GM23338 (cell line): ENCODE measurements around the gene MMAB. TPM values are rescaled to one million over a fixed set of nuclear protein-coding genes. Genes with fewer than 3 reads are reported as not detected.

ENCODE experiments used
- ATAC-seq: fragments of 200-7000 bp; cut with Tn5 transposase; 3 replicates; pipeline ENCODE4 v1.9.1; 2020
- DNase-seq: peaks from one replicate; pipeline ENCODE4 v3.0.0-alpha.2; 2015; ENCODE audit warnings: low spot score
- H2AFZ ChIP-seq: fragments of 200-600 bp; sonication (generic); 2 replicates; pipeline ENCODE4 v1.8.0; 2016; ENCODE audit warnings: antibody characterized with exemption, mild to moderate bottlenecking, moderate library complexity
- H3F3A ChIP-seq: fragments of 200-600 bp; sonication (generic); replicated peaks from 2 replicates; pipeline ENCODE4 v1.8.0; 2017; ENCODE audit warnings: antibody characterized with exemption, mixed run types, low read depth
- H3K27ac ChIP-seq: fragments of 200-600 bp; sonication (generic); 2 replicates; pipeline ENCODE4 v1.6.1; 2016; ENCODE audit warnings: low read depth
- H3K27me3 ChIP-seq: fragments of 200-600 bp; sonication (generic); 2 replicates; pipeline ENCODE4 v1.8.0; 2016; ENCODE audit warnings: mild to moderate bottlenecking, mixed run types, moderate library complexity; ENCODE audit not compliant: insufficient read depth
- H3K36me3 ChIP-seq: fragments of 200-600 bp; sonication (generic); 2 replicates; pipeline ENCODE4 v1.8.0; 2016; ENCODE audit warnings: mild to moderate bottlenecking; ENCODE audit not compliant: insufficient read depth
- H3K4me1 ChIP-seq: fragments of 200-600 bp; sonication (generic); 2 replicates; pipeline ENCODE4 v1.8.0; 2016; ENCODE audit warnings: mild to moderate bottlenecking, moderate library complexity; ENCODE audit not compliant: insufficient read depth
- H3K4me2 ChIP-seq: fragments of 200-600 bp; sonication (generic); 2 replicates; pipeline ENCODE4 v1.7.1; 2017; ENCODE audit warnings: mixed run types
- H3K4me3 ChIP-seq: fragments of 200-600 bp; sonication (generic); 2 replicates; pipeline ENCODE4 v1.6.1; 2016; ENCODE audit warnings: mixed run types
- H3K79me2 ChIP-seq: fragments of 200-600 bp; sonication (generic); replicated peaks from 2 replicates; pipeline ENCODE4 v1.8.0; 2017; ENCODE audit warnings: mild to moderate bottlenecking; ENCODE audit not compliant: insufficient read depth
- H3K9me2 ChIP-seq: fragments of 200-600 bp; sonication (generic); 2 replicates; pipeline ENCODE4 v1.8.0; 2017; ENCODE audit not compliant: insufficient read depth
- H4K20me1 ChIP-seq: fragments of 200-600 bp; sonication (generic); replicated peaks from 2 replicates; pipeline ENCODE4 v1.8.0; 2017; ENCODE audit warnings: mild to moderate bottlenecking; ENCODE audit not compliant: insufficient read depth
- H3K27ac Mint-ChIP-seq: 2 replicates; pipeline ENCODE4 v1.8.0; 2020; ENCODE audit warnings: inconsistent platforms, mild to moderate bottlenecking, moderate library complexity, mixed read lengths
- H3K27me3 Mint-ChIP-seq: 3 replicates; pipeline ENCODE4 v1.8.0; 2022; ENCODE audit warnings: low read depth, mild to moderate bottlenecking, moderate library complexity, mixed read lengths, inconsistent platforms; ENCODE audit not compliant: insufficient read depth, poor library complexity
- H3K36me3 Mint-ChIP-seq: 3 replicates; pipeline ENCODE4 v1.8.0; 2021; ENCODE audit warnings: low read depth, mild to moderate bottlenecking, inconsistent platforms, moderate library complexity, mixed read lengths
- H3K4me1 Mint-ChIP-seq: 3 replicates; pipeline ENCODE4 v1.8.0; 2020; ENCODE audit warnings: mild to moderate bottlenecking, inconsistent platforms, mixed read lengths
- H3K4me3 Mint-ChIP-seq: 3 replicates; pipeline ENCODE4 v1.8.0; 2021; ENCODE audit warnings: moderate library complexity, mild to moderate bottlenecking, inconsistent platforms, mixed read lengths
- H3K9me3 Mint-ChIP-seq: 3 replicates; pipeline ENCODE4 v1.8.0; 2020; ENCODE audit warnings: moderate library complexity, mild to moderate bottlenecking, inconsistent platforms, mixed read lengths
- CREB1 ChIP-seq: fragments of 250-450 bp; sonication (Bioruptor Pico); IDR thresholded peaks from 2 replicates; pipeline ENCODE4 v1.5.0; 2020; ENCODE audit warnings: low read depth, mild to moderate bottlenecking, moderate library complexity
- EZH2 ChIP-seq: fragments of 200-600 bp; sonication (generic); IDR thresholded peaks from one replicate; pipeline ENCODE4 v1.8.0; 2017; ENCODE audit warnings: antibody characterized with exemption, mild to moderate bottlenecking, low read depth; ENCODE audit not compliant: unreplicated experiment
- EZH2phosphoT487 ChIP-seq: fragments of 200-600 bp; sonication (generic); IDR thresholded peaks from one replicate; pipeline ENCODE4 v1.8.1; 2018; ENCODE audit warnings: antibody characterized with exemption; ENCODE audit not compliant: unreplicated experiment
- JUNB ChIP-seq: IDR thresholded peaks from one replicate; pipeline ENCODE4 v1.6.1; 2016; ENCODE audit warnings: antibody characterized with exemption; ENCODE audit not compliant: unreplicated experiment
- NANOG ChIP-seq: IDR thresholded peaks from 2 replicates; pipeline ENCODE4 v1.6.1; 2016; ENCODE audit warnings: antibody characterized with exemption, borderline replicate concordance
- POLR2AphosphoS5 ChIP-seq: IDR thresholded peaks from 2 replicates; pipeline ENCODE4 v1.6.1; 2016; ENCODE audit warnings: antibody characterized with exemption, low read depth
- STAT1 ChIP-seq: IDR thresholded peaks from one replicate; pipeline ENCODE4 v1.6.1; 2016; ENCODE audit warnings: antibody characterized with exemption; ENCODE audit not compliant: unreplicated experiment
- ZNF114 ChIP-seq: fragments of 250-450 bp; sonication (Bioruptor Pico); IDR thresholded peaks from 2 replicates; pipeline ENCODE4 v1.5.0; 2020; ENCODE audit warnings: mild to moderate bottlenecking, moderate library complexity
- ZNF331 ChIP-seq: fragments of 250-450 bp; sonication (Bioruptor Pico); IDR thresholded peaks from 2 replicates; pipeline ENCODE4 v1.5.0; 2020; ENCODE audit warnings: low read depth, mild to moderate bottlenecking, moderate library complexity
- polyA plus RNA-seq: library from polyadenylated mRNA; unstranded; fragments of >200 nt; fragmentation: Nextera tagmentation; extraction: Ambion mirVana; gene quantifications from 2 replicates; pipeline ENCODE4 v1.2.1, GENCODE V29; 2016
- total RNA-seq: library from RNA; depleted of rRNA; stranded (reverse); fragments of >200 nt; shearing (Covaris generic); gene quantifications from 2 replicates; pipeline ENCODE4 v1.2.3, GENCODE V29; 2014
- TF ChIP-seq, protein P1 (sequence below): IDR thresholded peaks from one replicate; pipeline ENCODE4 v1.6.1; 2018; ENCODE audit warnings: antibody characterized with exemption; ENCODE audit not compliant: unreplicated experiment
- TF ChIP-seq, protein P2 (sequence below), 2 experiments: fragments of 200-600 bp in 1 of 2; sonication (generic) in 1 of 2; conservative IDR thresholded peaks; 2 replicates each; pipeline versions ENCODE4 v1.5.1 to v1.6.1; 2016 to 2017; ENCODE audit warnings: antibody characterized with exemption in 2 of 2, low read depth in 2 of 2, mild to moderate bottlenecking in 2 of 2, moderate library complexity in 1 of 2
- TF ChIP-seq, protein P3 (sequence below): IDR thresholded peaks from 2 replicates; pipeline ENCODE4 v1.6.1; 2016; ENCODE audit warnings: antibody characterized with exemption
- TF ChIP-seq, protein P4 (sequence below): fragments of 250-450 bp; sonication (Bioruptor Pico); IDR thresholded peaks from 2 replicates; pipeline ENCODE4 v1.5.0; 2020; ENCODE audit warnings: mild to moderate bottlenecking, moderate library complexity

MMAB gene
- total and polyA plus RNA-seq, 2 experiments from 2014 or later, result 24.7 to 38.5 TPM

DNA sequence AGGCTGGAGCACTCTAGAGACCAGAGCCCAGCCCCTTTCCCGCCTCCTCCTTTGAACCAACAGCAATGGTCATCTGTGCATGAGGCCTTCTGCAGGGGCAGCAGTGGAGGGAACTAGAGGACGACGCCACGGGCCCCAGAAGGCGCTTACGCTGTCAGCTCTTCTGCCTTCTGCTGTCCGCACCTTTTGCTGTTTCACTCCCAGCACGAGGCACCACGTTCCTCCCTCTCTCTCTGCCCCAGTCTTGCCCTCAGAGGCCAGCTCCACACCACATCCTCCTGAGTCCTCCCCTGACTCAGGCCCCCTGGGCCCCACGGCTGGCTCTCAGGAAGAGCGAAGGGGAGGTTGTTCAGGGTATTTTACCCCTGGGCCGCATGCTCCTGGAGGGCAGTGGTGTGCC, 15.5 kb downstream of the MMAB start:
- H3K79me2 ChIP-seq, result no peaks in the 10 kb centered on the region
- no peak overlapping the region for H3K27ac Mint-ChIP-seq
- ATAC-seq, result no peak
- H4K20me1 ChIP-seq, result no peaks in the 10 kb centered on the region
- no peaks in the 10 kb centered on the region for H3K27me3 ChIP-seq
- H3K4me3 Mint-ChIP-seq, result no peak overlapping the region
- no peak overlapping the region for H3K4me2 ChIP-seq
- TF ChIP-seq POLR2AphosphoS5 (no peak), EZH2phosphoT487 (no peak), STAT1 (no peak), ZNF114 (no peak), EZH2 (no peak), ZNF331 (CRISPR knock-in tag) (no peak), JUNB (no peak), CREB1 (no peak), NANOG (no peak)
- TF ChIP-seq, protein P1, sequence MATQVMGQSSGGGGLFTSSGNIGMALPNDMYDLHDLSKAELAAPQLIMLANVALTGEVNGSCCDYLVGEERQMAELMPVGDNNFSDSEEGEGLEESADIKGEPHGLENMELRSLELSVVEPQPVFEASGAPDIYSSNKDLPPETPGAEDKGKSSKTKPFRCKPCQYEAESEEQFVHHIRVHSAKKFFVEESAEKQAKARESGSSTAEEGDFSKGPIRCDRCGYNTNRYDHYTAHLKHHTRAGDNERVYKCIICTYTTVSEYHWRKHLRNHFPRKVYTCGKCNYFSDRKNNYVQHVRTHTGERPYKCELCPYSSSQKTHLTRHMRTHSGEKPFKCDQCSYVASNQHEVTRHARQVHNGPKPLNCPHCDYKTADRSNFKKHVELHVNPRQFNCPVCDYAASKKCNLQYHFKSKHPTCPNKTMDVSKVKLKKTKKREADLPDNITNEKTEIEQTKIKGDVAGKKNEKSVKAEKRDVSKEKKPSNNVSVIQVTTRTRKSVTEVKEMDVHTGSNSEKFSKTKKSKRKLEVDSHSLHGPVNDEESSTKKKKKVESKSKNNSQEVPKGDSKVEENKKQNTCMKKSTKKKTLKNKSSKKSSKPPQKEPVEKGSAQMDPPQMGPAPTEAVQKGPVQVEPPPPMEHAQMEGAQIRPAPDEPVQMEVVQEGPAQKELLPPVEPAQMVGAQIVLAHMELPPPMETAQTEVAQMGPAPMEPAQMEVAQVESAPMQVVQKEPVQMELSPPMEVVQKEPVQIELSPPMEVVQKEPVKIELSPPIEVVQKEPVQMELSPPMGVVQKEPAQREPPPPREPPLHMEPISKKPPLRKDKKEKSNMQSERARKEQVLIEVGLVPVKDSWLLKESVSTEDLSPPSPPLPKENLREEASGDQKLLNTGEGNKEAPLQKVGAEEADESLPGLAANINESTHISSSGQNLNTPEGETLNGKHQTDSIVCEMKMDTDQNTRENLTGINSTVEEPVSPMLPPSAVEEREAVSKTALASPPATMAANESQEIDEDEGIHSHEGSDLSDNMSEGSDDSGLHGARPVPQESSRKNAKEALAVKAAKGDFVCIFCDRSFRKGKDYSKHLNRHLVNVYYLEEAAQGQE, result no peak
- TF ChIP-seq, protein P2, sequence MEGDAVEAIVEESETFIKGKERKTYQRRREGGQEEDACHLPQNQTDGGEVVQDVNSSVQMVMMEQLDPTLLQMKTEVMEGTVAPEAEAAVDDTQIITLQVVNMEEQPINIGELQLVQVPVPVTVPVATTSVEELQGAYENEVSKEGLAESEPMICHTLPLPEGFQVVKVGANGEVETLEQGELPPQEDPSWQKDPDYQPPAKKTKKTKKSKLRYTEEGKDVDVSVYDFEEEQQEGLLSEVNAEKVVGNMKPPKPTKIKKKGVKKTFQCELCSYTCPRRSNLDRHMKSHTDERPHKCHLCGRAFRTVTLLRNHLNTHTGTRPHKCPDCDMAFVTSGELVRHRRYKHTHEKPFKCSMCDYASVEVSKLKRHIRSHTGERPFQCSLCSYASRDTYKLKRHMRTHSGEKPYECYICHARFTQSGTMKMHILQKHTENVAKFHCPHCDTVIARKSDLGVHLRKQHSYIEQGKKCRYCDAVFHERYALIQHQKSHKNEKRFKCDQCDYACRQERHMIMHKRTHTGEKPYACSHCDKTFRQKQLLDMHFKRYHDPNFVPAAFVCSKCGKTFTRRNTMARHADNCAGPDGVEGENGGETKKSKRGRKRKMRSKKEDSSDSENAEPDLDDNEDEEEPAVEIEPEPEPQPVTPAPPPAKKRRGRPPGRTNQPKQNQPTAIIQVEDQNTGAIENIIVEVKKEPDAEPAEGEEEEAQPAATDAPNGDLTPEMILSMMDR (conservative IDR thresholded peaks at IDR 0.05; ENCODE audit: low read depth in 2 of 2), result no peak
- TF ChIP-seq, protein P3, sequence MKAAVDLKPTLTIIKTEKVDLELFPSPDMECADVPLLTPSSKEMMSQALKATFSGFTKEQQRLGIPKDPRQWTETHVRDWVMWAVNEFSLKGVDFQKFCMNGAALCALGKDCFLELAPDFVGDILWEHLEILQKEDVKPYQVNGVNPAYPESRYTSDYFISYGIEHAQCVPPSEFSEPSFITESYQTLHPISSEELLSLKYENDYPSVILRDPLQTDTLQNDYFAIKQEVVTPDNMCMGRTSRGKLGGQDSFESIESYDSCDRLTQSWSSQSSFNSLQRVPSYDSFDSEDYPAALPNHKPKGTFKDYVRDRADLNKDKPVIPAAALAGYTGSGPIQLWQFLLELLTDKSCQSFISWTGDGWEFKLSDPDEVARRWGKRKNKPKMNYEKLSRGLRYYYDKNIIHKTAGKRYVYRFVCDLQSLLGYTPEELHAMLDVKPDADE, result no peak
- TF ChIP-seq, protein P4, sequence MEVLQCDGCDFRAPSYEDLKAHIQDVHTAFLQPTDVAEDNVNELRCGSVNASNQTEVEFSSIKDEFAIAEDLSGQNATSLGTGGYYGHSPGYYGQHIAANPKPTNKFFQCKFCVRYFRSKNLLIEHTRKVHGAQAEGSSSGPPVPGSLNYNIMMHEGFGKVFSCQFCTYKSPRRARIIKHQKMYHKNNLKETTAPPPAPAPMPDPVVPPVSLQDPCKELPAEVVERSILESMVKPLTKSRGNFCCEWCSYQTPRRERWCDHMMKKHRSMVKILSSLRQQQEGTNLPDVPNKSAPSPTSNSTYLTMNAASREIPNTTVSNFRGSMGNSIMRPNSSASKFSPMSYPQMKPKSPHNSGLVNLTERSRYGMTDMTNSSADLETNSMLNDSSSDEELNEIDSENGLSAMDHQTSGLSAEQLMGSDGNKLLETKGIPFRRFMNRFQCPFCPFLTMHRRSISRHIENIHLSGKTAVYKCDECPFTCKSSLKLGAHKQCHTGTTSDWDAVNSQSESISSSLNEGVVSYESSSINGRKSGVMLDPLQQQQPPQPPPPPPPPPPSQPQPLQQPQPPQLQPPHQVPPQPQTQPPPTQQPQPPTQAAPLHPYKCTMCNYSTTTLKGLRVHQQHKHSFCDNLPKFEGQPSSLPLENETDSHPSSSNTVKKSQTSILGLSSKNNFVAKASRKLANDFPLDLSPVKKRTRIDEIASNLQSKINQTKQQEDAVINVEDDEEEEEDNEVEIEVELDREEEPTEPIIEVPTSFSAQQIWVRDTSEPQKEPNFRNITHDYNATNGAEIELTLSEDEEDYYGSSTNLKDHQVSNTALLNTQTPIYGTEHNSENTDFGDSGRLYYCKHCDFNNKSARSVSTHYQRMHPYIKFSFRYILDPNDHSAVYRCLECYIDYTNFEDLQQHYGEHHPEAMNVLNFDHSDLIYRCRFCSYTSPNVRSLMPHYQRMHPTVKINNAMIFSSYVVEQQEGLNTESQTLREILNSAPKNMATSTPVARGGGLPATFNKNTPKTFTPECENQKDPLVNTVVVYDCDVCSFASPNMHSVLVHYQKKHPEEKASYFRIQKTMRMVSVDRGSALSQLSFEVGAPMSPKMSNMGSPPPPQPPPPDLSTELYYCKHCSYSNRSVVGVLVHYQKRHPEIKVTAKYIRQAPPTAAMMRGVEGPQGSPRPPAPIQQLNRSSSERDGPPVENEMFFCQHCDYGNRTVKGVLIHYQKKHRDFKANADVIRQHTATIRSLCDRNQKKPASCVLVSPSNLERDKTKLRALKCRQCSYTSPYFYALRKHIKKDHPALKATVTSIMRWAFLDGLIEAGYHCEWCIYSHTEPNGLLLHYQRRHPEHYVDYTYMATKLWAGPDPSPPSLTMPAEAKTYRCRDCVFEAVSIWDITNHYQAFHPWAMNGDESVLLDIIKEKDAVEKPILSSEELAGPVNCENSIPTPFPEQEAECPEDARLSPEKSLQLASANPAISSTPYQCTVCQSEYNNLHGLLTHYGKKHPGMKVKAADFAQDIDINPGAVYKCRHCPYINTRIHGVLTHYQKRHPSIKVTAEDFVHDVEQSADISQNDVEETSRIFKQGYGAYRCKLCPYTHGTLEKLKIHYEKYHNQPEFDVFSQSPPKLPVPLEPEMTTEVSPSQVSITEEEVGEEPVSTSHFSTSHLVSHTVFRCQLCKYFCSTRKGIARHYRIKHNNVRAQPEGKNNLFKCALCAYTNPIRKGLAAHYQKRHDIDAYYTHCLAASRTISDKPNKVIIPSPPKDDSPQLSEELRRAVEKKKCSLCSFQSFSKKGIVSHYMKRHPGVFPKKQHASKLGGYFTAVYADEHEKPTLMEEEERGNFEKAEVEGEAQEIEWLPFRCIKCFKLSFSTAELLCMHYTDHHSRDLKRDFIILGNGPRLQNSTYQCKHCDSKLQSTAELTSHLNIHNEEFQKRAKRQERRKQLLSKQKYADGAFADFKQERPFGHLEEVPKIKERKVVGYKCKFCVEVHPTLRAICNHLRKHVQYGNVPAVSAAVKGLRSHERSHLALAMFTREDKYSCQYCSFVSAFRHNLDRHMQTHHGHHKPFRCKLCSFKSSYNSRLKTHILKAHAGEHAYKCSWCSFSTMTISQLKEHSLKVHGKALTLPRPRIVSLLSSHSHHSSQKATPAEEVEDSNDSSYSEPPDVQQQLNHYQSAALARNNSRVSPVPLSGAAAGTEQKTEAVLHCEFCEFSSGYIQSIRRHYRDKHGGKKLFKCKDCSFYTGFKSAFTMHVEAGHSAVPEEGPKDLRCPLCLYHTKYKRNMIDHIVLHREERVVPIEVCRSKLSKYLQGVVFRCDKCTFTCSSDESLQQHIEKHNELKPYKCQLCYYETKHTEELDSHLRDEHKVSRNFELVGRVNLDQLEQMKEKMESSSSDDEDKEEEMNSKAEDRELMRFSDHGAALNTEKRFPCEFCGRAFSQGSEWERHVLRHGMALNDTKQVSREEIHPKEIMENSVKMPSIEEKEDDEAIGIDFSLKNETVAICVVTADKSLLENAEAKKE, result no peak
- no peaks in the 10 kb centered on the region for H3F3A ChIP-seq
- H2AFZ ChIP-seq, result no peak overlapping the region
- no peak overlapping the region for H3K4me3 ChIP-seq
- peaks cover 6% of the 10 kb centered on the region for H3K27me3 Mint-ChIP-seq
- no peak overlapping the region for H3K27ac ChIP-seq
- H3K9me2 ChIP-seq, result no peaks in the 10 kb centered on the region
- peaks cover 13% of the 10 kb centered on the region for H3K36me3 Mint-ChIP-seq
- H3K4me1 ChIP-seq, result no peaks in the 10 kb centered on the region
- peaks cover 8% of the 10 kb centered on the region; the same call in 2 of the 3 replicates for H3K4me1 Mint-ChIP-seq
- no peaks in the 10 kb centered on the region for H3K9me3 Mint-ChIP-seq
- no peaks in the 10 kb centered on the region for H3K36me3 ChIP-seq
- DNase-seq, result no peak
